Astrocyte of the hippocampus (primary cell): Measurements from ENCODE around the gene ATP5IF1.

Experiments
- DNase-seq: peaks from one replicate; pipeline ENCODE4 v3.0.0; 2011; ENCODE audit warnings: low read depth, low spot score

Gene ATP5IF1

DNA sequence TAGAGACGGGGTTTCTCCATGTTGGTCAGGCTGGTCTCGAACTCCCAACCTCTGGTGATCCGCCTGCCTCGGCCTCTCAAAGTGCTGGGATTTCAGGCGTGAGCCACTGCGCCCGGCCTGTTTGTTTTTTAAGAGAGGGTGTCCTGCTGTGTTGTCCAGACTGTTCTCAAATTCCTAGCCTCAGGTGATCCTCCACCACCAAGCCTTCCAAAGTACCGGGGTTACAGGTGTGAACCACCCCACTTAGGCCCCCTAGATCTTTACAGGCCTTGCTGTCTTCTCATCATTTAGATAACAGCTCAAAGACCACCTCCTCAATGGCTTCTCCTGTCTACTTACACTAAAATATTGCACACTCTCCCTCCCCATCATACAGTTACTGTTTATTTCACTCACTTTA is 29.7 kb downstream of the ATP5IF1 start:
- DNase-seq, result no peak

DNA sequence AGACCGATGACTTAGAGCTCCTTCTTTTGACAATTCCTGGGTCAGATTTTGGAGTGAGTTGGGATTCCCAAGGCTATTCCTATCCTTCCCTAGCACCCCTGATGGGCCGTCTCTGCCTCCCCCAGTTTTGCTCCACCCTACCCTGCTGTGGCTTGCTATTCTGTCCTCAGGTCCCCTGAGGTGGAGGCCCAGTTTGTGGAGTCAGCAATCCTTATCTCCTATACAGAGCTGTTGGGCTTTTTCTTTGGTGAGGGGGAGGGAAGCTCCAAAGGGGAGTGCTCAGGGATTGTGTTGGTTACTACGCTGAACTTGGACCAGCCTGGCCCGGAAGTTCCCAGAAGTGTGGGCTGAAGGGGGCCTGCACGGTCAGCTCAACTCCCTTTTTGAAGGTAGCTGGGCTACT is 31.0 kb downstream of the ATP5IF1 start:
- no peak for DNase-seq

DNA sequence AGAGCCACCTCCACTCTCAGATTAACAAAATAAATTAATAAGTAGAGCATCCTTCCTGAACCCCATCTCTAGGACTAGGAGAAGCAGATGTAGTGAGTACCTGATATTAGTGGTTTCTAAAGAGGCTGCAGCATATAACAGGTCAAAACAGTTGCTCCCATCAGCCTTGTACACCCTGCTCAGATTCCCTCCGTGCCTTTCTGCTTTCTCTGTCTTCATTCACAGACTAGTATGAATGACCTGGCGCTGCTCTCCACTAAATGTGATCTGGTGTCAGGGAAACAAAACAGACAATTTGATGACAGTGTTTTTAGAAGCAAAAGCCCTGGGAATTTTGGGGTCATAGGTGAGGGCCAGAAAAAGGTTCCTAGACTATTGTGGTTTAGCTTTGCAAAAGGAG is 31.7 kb downstream of the ATP5IF1 start:
- no peak for DNase-seq

DNA sequence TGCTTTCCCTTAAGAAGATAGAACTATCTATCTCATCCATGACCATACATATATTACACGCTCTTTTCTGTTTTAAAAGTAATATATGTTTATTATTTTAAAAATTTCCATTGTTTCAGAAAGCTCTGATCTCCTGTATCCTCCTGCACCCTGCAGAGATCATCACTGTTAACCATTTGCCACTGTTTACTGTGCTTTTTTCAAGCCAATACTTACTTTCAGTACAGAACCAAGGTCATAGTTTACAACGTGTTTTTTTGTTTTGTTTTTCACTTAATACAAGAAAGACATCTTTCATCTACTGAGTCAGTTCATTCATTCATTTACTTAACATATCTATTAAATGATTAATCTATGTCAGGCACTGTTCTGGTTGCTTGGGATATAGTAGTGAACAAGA is 33.6 kb downstream of the ATP5IF1 start:
- no peak for DNase-seq

DNA sequence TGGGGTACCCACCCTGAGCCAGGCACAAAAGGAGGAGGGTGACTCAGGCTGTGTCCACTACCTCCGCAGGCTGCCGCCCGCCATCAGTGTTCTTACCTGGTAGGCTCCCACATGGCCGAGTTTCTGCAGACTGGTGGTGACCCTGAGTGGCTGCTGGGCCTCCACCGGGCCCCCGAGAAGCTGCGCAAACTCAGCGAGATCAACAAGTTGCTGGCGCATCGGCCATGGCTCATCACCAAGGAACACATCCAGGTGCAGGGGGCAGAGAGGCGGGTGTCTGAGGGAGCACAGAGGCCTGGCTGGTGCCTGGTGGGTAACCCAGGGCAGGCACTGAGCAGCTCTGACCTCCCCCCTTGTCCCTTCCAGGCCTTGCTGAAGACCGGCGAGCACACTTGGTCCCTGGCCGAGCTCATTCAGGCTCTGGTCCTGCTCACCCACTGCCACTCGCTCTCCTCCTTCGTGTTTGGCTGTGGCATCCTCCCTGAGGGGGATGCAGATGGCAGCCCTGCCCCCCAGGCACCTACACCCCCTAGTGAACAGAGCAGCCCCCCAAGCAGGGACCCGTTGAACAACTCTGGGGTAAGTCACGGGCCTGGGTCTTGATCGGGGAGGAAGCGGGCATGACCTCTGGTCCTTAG is 36.4 kb downstream of the ATP5IF1 start:
- no peak for DNase-seq

DNA sequence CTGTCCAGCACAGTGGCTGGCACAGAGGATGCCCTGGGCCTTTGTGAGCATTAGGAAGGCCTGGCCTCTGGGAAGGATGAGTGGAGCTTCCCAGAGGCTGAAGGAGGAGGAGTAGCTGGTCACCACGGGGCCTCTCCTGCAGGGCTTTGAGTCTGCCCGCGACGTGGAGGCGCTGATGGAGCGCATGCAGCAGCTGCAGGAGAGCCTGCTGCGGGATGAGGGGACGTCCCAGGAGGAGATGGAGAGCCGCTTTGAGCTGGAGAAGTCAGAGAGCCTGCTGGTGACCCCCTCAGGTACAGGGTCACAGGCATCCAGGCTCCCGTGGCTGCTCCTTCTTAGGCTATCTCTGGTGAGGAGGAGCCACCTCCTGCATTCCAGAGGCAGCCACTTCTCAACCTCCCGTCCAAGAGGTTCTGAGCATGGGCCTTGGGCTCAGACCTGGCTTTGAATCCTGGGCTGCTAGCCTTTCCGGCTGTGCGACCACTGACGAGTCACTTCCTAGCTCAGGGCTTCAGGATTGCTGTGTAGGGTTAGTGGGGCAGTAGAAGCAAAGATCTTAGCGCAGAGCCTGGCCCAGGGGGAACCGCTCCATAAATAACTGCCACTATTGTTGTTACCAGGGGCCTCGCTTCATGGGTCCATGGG is 37.4 kb downstream of the ATP5IF1 start:
- DNase-seq, result no peak

DNA sequence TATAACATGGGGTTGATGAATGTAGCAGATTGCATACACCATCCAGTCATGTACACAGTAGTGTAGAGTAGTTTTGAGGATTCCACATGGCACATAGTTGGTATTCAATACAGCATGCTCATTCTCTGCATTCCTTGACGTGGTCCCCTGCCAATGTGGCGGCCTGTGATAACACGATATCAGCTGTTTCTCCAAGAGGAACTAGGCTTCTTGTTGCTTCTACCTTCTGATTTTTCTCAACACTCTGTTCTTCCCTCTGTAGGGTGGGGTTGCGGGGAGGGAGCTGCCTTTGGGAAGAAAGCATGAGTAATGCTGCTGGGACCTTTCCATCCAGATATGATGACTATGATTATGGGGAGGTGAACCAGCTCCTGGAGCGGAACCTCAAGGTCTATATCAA is 42.8 kb downstream of the ATP5IF1 start:
- no peak for DNase-seq

DNA sequence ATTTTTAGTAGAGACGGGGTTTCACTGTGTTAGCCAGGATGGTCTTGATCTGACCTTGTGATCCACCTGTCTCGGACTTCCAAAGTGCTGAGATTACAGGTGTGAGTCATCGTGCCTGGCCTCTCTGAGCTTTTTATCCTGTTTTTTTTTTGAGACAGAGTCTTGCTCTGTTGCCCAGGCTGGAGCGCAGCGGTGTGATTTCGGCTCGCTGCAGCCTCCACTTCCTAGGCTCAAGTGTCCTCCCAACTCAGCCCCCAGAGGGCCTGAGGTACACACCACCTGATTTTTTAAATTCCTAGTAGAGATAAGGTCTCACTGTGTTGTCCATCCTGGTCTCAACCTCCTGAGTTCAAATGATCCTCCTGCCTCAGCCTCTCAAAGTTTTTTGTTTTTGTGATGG is 43.8 kb downstream of the ATP5IF1 start:
- DNase-seq, result no peak

DNA sequence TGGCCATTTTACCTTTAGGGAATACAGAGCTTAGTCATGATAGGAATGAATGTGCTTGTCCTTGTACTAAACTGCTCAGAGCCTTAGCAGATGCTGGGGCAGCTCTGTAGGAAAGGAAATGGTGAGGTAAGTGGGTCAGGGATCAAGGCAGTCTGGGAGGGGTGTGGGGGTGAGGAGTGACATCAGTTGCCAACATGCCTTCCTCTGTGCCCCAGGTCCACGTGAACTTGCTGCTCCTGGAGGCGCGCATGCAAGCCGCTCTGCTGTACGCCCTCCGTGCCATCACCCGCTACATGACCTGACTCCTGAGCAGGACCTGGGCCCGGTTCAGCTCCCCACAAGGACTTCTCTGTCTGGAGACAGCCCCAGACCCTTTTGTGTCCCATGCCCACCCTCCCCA is 44.6 kb downstream of the ATP5IF1 start:
- no peak for DNase-seq

DNA sequence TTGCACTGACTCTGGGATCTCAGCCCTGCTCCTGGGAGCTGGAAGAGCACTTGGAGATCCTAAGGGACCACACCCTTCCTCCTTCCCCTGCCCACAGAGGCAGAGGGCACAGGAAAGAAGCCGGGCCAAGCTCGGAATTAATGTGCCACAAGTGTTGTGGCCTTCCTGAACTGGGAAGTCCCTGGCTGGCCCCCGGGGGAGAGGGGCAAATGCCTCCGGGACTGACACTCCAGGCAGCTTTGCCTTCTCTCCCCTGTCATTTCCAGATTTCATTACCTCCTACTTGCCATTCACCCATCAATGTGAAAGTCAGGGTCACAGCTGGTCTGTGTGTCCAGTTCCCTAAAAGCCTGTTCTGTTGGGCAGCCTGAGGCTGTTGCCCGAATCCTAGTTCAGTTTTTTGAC is 45.1 kb downstream of the ATP5IF1 start:
- DNase-seq, result no peak

DNA sequence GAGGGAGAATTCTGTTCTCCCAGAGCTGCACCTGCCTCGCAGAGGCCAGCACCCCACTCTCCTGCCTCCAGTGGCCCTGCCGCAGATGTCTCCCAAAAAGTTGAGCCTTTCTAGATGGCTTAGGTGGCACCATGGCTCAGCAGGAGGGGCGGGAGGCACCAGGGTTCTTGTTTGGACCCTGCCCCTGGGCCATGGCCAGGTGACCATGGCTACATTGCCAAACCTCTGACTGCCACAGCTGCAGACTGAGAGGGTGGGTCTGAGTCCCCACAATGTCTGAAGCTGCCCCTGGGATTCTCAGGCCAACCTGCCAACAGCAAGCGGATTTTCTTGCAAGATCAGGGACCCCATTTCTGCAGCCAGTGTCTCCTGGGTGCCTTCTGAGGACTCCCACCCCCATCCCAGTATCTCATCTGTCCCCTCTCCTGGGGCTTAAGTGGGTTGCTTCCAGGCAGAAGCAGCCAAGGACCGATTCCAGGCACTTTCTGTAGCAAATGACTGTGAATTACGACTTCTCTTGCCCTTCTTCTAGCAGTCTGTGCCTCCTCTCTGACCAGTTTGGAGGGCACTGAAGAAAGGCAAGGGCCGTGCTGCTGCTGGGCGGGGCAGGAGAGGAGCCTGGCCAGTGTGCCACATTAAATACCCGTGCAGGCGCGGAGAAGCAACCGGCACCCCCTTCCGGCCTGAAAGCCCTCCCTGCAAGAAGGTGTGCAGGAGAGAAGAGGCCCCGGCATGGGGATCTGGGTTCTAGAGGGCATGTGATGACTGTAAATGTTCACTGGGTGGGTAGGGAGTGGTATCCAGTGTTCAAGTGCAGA is 45.9 kb downstream of the ATP5IF1 start:
- no peak for DNase-seq

DNA sequence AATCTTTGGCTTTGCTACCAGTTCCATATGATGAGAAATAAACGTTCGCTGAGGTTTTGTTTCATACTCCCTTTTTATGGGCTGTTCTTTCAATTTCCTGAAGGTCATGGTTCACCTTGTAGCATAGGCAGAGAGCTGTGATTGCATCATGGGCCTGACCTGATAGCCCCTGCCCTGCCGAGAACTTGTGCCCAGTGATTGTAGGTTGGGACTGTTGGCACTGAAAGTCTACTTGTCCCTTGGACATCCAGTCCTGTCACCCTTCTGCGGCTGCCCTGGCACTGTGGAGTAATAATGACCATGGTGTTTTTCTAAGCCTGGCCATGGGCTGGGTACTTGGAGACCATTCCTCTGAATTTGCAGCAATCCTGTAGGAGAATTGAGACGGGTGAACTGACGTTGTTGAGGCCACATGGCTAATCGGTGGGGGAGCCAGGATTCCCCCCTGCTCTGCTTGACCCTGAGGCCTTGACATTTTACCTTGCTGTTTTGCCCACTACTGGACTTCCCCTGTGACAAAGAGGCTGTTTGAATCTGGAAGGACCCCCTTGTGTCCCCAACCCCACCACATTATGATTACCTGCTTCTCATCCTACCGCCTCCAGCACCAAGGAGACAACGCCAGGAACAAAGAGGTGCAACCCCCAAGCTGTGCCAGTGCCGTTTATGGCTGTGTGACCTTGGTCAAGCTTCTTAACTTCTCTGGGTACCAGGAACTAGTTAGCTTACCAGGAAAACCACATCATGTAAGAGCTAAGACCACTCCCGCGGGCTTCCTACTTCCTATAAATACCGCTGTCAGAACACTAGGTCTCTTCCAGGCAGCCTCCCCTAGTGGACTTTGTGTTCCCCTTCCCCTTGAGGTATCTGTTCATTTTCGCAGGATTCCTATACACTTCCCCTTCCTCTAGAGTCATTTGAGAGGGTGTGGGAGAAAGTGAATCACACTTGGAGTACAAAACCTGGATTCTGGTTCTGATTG is 46.8 kb downstream of the ATP5IF1 start:
- no peak for DNase-seq

DNA sequence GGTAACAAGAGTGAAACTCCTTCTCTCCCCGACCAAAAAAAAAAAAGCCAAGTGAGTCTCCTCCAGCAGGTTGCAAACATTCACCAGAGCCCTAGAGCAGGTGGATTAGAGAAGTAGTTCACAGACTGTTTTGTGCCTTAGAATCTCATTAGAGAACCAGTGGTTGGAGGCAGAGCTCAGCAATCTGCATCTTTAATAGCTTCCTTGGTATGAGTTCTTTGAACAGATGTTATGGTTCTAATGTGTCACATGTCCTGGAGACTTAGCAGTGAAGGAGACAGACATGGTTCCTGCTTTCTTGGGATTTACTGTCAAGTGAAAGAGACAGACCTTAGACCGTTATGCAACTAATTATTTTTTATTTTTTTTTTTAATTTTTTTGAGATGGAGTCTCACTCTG is 50.2 kb downstream of the ATP5IF1 start:
- DNase-seq, result no peak
